HG02759 (cell line): Measurements from ENCODE around the gene TMTC2.

Experiments
- ATAC-seq: cut with Tn5 transposase; IDR thresholded peaks from one replicate; pipeline ENCODE4 v1.9.1; 2021; ENCODE audit warnings: mild to moderate bottlenecking, moderate library complexity; ENCODE audit not compliant: unreplicated experiment

The TMTC2 gene

DNA sequence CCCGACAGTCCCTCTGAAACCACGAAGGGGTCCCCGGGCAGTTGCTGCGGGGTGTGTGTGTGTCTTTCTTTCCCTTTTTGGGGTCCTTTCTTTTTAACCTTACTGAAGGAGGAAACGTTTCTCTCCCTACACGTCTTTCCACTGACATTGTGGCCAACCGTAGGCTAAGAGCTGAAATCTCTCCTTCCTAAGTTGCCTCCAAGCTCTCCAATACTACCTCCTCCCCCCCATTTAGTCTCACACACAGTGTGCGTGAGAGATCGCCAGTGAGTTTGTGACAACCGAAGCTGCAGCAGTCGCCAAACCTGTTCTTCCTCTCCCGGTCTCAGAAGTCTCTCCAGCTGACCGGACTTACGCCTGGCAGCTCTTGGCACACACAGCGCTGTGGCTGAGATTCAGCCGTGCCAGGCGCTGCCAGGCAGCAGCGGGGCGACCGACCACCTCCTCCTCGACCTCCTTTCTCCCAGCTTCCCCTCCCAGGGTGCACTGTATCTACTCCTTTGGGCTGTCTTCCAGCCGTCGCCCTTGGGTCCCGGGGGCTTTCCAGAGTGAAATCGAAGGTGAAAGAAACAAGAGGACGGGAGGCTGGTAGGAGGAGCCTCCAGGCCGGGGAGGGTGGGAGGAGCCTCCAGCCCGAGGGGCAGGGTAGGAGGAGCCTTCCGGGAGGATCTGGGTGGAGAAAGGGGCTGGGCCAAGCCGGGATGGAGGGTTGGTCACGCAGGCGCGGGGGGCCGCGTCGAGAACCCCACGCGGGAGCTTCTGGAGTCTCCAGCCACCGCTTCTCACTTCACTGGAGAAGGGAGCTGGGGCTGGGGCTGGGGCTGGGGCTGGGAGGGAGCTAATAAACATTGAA lies at the start of gene TMTC2:
Gene TMTC2, plus strand, starts transcription at position 739 of the 853 bp plus-strand sequence.
- peak; percentile 87 for ATAC-seq

- no peak for ATAC-seq
Measured at GRCh38 chr12:82638324-82638723, 48.4 kb upstream of the TMTC2 start.

GRCh38 chr12:82644896-82645295 lies 41.8 kb upstream of the TMTC2 start:
- no peak for ATAC-seq

DNA sequence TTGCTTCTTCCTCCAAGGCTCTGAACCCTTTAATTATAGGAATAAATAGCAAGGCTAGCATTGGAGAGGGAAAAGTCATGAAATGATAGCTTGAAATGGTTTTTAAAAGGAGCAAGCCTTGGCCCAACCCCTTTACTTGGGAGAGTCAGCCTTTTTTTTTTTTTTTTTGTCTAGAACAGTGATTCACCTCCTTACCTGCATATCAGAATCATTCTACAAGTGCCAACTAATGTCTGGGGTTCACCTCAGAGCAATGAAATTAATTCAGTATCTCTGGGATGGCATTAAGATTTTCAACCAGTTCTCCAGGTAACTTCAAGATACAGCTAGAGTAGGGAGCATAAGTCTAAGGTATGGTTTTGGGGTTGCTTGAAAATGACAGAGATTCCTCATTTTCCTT lies 41.3 kb upstream of the TMTC2 start:
- no peak for ATAC-seq

DNA sequence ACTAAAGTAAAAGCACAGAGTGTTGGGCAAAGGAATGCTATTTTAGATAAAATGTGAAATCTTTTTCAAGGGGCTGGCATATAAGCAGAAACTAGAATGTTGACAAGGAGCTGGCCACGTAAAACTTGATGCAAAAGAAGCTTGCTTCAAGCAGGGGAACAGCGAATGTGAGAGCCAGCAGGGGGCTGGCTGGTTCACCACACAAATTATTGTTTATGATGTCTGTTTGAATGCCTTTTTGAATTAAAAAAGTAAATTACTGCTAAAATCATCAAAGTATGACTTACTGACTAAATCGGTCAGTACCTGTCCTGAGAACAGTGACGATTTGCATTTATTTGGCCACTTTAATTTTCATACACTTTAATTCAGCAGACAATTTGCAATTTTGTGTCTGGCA lies 38.9 kb upstream of the TMTC2 start:
- no peak for ATAC-seq

DNA sequence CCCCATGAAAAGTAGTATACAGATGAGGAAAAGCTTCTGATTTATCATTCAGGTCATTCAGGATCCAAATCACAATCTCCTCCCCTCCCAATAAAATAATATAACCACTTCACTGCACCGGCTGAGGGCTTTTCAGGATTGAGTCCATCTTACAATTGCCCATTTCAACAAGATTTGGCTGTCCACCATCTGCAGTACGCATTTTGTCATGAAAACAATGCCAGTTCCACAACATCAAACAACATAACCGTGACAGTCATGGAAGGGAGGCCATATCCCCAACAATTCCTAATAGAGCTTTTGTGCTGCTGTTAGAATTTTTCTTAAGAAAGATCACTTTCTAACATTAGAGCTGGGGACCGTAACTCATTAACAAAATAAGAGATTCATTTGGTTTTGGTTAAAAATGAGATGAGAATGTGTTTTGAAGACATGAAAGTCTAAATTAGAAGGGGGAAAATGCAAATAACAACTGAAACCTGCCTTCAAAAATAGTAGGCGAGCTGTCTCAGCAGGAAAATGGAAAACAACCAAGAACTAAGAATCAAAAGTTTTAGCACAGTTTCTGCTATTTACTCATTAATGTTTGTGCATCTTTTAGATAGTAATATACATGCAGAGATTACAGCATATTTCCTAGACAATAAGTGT lies 38.3 kb upstream of the TMTC2 start:
- no peak for ATAC-seq

DNA sequence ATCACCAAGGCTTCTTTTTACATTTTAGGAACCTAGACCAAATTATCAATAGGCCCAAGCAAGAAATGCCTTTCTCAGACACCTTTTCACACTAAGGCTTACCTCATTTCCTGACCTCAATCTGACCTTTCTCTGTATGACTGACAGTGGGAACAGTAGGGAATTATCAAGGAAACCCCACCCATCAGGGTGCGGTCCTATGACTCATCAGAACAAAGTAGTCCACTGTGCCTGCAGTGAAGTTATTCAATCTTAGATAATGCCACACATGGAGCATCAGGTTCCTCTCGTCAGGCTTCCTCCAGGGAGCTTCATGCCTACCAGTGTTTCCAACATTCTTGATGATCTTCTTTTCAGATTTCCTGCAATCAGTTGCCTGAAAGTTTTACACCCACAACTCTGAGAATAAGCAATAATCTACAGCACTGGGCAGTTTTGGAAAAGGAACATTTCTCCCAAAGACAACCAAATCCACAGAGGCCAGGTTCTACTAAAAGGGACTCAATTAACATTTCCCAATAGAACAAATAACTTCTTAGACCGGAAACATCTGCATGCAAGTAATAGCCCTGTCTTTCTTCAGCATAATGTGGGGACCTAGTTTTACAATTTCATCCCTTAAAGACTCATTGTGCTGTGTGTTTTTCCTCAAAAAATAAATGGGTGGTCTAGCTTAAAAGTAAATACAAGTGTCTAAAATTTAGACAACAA lies 35.9 kb upstream of the TMTC2 start:
- ATAC-seq, result peak; percentile 96

GRCh38 chr12:82651489-82651888 lies 35.2 kb upstream of the TMTC2 start:
- no peak for ATAC-seq

- no peak for ATAC-seq
Measured at GRCh38 chr12:82652071-82652470, 34.6 kb upstream of the TMTC2 start.

DNA sequence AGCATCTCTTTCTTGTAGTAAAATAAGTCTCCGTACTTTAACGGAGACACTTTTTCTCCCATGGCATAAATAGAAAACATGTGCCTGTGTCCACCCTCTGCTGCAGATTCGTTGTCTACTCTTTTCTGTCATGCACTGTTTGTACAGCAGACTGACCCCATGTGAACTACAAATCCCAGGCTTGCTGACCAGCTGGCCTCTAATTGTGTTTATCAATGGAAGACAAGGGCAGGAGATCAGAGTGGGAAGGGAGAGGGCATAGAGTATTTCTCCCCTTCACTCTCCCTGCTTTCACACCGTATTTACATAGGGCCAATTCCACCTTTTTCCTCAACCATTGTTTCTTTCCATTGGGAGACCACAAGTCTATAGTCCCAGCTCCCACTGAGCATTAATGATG lies 31.0 kb upstream of the TMTC2 start:
- ATAC-seq, result no peak

GRCh38 chr12:82659343-82660207 lies 27.1 kb upstream of the TMTC2 start:
- ATAC-seq, result no peak

DNA sequence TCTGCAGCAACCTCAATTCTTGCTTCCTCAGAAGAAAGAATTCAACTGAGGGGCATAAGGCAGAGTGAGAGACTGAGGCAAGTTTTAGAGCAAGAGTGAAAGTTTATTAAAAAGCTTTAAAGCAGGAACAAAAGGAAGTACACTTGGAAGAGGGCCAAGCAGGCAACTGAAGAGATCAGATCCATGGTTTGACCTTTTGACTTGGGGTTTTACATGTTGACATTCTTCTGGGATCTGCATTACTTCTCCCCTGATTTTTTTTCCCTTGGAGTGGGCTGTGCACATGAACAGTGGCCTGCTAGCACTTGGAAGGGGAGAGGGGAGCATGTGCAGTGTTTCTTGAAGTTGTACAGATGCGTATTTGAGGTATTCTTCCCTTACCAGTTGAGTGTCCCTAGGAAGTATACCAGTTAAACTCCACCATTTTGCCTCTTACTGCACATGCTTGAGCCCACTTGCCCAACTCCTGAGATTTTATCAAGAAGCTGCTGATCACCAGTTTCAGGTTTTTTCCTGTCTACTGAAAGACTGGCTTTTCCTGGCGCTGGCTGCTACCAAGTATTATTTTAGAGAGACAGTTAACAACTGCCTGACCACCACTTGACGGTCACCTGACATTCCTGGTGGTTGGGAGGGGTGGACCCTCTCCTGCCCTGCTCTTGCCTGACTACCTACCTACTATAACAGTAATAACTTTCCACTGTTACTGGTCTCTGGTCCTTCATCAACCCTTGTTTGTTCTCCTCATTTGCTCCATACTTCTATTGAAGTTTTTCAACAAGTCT lies 26.0 kb upstream of the TMTC2 start:
- ATAC-seq, result no peak

- no peak for ATAC-seq
Measured at GRCh38 chr12:82663893-82664292, 22.8 kb upstream of the TMTC2 start.

DNA sequence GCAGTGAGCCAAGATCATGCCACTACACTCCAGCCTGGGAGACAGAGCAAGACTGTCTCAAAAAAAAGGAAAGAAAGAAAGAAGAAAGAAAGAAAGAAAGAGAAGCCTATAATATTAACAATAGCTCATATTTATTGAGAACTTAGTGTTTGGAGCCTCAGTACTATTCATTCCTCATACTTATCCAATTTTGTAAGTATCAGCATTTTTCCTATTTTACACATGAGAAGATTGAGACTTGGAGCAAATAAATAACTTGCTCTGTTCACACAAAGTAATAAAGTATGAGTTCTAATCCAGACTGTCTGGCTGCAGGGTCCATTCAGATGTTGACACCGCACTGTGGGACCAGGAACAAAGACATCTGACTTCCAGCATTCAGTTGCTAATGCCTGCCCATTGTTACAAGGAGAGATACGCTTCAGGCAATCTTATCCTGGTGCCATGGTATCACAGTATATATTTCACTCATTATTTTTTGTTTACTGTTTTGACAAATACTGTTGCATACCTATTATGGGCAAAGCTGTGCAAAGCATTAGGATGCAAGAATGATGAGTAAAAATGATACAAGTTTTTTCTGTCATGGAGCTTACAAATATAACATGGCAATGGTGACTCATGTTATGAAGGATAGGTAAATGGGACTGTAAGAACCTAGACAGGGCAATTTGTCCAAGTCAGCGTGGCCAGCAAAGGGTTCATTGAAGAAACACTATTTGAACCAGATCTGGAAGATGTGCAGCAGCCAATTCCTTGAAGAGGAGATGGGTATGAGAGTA lies 21.4 kb upstream of the TMTC2 start:
- ATAC-seq, result no peak

DNA sequence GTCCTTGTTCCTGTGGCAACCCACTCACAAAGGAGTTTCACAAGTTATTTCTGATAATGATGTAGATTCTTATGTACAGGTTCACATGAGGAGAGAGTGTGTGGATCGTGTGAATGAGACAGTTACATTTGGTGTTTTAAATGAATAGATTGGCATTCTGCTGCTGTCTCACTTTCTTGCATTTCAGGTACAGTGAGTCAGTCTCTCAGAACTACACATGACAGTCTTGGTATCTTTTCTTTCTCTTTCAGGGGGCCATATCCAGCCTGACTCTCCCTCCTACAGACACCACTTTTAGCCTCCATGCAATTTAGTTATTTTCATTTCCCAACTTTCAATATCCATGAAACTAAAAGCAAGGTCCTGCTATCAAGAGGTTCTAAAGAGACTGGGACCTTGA lies 19.9 kb upstream of the TMTC2 start:
- ATAC-seq, result no peak

- ATAC-seq, result no peak
Measured at GRCh38 chr12:82671673-82672195, 15.0 kb upstream of the TMTC2 start.

DNA sequence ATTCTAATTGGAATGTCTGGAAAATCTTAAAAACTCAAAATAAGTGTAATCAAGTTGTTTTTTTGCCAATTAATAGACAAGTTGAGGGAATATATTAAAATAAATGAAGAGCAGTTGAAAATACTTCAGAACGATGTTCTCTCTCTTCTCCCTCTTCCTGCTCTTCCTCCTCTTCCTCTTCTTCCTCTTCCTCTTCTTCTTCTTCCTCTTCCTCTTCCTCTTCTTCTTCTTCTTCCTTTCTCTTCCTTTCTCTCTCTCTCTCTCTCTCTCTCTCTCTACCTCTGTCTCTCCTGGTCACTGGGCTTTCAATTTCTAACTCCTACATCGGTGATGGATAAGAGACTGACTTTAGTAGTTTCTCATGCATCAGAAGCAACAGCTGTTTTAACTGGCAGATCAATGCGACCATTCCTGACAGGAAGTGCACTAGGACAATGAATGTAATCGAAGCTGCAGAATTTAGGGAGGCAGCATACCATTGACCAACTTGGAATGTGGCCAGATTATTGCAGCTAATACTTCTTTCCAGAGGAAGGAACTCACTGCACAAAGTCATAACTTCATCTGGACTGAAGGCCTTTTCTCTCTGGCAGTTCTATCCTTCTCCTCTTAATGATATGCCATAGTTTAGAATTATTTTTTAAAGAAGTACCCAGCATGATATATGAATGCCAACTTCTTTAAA lies 13.8 kb upstream of the TMTC2 start:
- no peak for ATAC-seq

- no peak for ATAC-seq
Measured at GRCh38 chr12:82673698-82674097, 13.0 kb upstream of the TMTC2 start.
